Activated T-helper 9 cell treated with anti-CD3 and anti-CD28 coated beads, Interleukin-2, amount 50 U/mL, for 16 hours (primary cell): ENCODE data around the gene SESTD1.
"Not testable (repeated sequence)": the region's sequence is repeated elsewhere in the genome, so short reads cannot be mapped to it uniquely, and the experiment has no call there.

Source experiments
- DNase-seq: peaks from one replicate; pipeline ENCODE4 v3.0.0-alpha.2; 2020; ENCODE audit warnings: low read depth

Gene SESTD1

GRCh38 chr2:179265082-179265510 is 464 bp upstream of the SESTD1 start:
- DNase-seq, result no peak

- DNase-seq, result no peak
Measured at GRCh38 chr2:179263446-179264367, 925 bp downstream of the SESTD1 start.

DNA sequence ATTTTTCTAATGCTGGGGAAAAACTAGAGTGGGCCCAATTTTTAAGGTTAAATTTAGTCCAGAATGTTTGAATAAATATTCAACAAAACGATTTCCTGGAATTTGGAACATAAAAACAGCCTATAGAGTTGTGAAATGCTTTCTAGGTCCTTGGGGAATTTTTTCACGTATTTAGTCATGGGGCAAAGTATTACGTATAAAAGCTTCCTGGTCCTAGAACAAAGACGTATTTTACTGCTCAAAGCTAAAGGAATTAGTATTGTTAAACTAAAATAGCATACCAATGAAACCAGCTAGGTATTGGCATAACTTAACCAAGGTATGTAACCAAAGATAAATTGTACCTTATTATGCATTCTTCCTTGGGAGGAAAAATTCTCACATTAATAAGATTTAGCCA is 1.6 kb downstream of the SESTD1 start:
- DNase-seq, result no peak

DNA sequence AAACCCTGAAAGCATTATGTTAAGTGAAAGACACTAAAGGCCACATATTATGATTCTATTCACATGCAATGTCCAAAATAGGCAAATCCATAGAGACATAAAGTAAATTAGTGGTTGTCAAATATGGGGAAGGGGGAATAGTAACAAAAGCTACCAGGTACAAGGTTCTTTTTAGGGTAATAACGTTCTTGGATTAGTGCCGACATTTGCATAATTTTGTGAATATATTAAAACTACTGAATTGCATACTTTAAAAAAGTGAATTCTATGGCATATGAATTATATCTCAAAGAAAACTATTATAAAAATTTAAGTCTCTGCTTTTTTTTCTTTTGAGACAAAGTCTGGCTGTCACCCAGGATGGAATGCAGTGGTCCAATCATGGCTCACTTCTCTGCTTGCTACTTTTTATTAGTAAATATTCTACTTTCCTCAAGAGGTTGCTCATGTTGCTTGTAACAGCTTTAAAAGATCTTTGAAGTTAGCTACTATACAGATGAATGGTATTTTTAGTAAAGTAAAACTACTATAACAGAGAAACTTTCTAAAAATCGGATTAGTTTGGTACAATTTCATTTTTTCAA is 2.5 kb downstream of the SESTD1 start:
- no peak for DNase-seq

DNA sequence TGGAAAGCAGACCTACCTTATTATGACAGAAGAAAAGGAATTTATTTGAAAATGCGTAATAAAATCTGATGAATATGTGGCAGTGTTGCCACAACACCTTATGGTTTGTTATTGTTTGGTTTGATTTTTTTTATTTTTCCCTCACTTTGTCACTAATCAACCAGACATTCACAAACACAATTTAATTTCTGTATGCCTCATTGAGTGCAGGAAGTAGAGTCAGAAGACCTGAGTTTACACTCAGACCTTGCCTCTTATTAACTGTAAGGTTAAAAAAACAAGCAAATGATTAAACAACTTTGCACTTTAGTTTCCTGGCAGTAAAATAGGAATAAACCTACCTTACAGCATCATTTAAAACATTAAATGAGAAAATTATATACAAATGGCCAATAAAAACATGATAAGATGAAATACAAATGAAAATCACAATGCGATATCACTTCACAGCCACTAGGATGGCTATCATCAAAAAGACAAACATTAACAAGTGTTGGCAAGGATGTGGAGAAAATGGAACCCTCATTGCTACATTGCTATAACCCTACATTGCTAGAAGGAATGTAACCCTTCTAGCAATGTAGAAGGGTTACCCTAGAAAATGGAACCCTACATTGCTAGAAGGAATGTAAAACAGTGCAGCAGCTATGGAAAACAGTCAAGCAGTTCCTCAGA is 3.3 kb downstream of the SESTD1 start:
- DNase-seq, result no peak

GRCh38 chr2:179260224-179260623 is 4.4 kb downstream of the SESTD1 start:
- DNase-seq, result no peak

- no peak for DNase-seq
Measured at GRCh38 chr2:179255129-179255528, 9.5 kb downstream of the SESTD1 start.

GRCh38 chr2:179253226-179253625 is 11.4 kb downstream of the SESTD1 start:
- DNase-seq, result no peak

- no peak for DNase-seq
Measured at GRCh38 chr2:179252423-179252822, 12.2 kb downstream of the SESTD1 start.

- DNase-seq, result no peak
Measured at GRCh38 chr2:179251870-179252269, 12.8 kb downstream of the SESTD1 start.

DNA sequence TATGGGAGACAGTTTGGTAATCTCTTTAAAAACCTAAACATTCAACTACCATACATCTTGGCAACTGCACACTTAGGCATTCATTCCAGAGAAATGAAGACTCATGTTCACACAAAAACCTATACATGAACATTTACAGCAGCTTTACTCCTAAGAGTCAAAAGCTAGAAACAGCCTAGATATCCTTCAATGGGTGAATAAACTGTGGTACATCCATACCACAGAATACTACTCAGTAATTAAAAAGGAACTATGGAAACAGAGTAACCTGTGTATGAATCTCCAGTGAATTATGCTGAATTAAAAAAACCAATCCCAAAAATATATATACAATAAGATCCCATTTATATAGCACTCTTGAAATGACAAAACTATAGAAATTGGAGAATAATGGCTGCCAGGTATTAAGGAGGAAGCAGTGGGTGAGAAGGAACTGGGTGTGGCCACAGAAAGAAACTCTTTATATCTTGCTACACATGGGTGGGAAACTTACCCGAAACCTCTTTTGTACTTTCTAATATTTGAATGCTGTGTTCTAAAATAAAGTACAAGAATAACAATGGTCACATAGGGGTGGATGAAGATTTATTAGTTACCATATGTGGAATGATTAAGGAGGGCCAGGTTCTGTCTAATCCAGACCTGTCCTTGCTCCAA is 13.7 kb downstream of the SESTD1 start:
- no peak for DNase-seq

DNA sequence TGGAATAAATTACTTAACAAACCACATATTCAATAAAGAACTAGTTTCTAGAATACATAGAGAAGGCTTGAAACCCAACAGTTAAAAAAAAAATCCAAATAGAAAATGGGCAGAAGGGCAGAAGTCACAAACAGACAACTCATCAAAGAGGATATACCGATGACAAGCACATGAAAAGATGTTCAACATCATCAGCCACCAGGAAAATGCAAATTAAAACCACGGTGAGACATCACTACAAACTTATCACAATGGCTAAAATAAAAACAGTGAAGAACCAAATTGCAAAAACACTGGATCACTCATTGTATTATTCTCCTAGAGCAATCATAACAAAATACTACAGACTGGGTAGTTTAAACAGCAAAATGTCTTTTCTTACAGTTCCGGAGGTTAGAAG is 14.5 kb downstream of the SESTD1 start:
- DNase-seq, result no peak

GRCh38 chr2:179248024-179248348 is 16.6 kb downstream of the SESTD1 start:
- DNase-seq, result no peak

GRCh38 chr2:179247318-179248023 is 17.2 kb downstream of the SESTD1 start:
- no peak for DNase-seq

- DNase-seq, result not testable (repeated sequence)
Measured at GRCh38 chr2:179245843-179246242, 18.8 kb downstream of the SESTD1 start.

DNA sequence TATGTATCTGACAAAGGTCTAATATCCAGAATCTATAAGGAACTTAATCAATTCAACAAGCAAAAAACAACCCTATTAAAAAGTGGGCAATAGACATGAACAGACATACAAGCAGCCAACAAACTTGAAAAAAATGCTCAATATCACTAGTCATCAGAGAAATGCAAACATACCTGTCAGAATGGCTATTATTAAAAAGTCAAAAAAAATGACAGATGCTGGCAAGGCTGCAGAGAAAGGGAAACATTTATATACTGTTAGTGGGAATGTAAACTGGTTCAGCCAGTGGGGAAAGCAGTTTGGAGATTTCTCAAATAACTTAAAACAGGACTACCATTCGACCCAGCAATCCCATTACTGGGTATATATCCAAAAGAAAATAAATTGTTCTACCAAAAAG is 21.6 kb downstream of the SESTD1 start:
- no peak for DNase-seq

- DNase-seq, result no peak
Measured at GRCh38 chr2:179240481-179241451, 23.9 kb downstream of the SESTD1 start.

DNA sequence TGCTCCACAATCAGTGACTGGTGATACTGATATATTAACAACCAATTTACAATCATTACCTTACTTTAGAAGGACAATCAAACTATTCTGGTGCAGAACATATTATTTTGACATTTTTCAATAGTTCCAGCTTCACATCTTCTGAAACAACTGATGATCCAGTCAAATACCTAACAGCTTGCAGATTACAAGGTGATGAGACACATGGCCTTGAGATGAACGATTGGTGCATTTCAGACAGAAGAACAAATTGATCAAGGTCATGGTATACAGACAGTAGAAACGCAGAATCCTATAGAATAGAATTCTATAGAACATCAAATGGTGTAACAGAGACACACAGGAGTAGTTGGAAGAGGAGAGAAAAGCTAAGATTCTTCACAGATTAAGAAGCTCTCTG is 24.8 kb downstream of the SESTD1 start:
- DNase-seq, result no peak

DNA sequence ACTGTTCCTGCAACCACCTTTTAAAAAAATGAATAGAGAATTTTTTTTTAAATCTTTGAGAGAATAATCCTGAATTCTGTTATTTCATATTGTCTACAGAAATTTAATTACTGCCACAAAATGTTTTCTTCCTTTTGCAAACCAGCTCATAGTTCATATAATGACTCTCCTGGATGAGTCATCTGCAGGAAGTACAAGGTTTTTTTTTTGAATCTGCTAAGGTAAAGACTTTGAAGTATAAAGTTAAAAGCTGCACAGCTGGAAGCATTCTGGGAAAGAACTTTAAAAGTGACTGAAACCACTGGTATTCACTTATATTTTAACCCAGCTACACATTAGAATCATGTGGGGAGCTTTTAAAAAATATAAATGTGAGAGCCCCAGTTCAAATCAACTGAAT is 25.4 kb downstream of the SESTD1 start:
- no peak for DNase-seq

DNA sequence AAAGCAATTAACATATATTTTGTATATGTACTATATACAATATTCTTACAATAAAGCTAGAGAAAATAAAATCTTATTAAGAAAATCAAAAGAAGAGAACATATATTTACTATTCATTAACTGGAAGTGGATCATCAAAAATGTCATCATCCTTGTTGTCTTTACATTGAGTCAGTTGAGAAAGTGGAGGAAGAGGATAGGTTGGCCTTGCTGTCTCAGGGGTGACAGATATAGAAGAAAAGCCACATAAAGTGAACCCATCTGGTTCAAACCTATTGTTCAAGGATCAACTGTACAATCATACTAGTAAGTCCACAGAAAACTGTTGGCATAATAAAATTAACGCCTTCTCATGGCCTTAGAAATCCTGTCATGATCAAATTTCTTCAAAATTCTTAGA is 26.6 kb downstream of the SESTD1 start:
- no peak for DNase-seq
